ENCODE data around the gene FARS2.
A peak's percentile ranks its signal among the peaks of the same experiment; 100 is the strongest.
"Not testable (repeated sequence)": the region's sequence is repeated elsewhere in the genome, so short reads cannot be mapped to it uniquely, and the experiment has no call there.

Gene FARS2

GRCh38 chr6:5674141-5674540 lies 412.8 kb downstream of the FARS2 start:
- DNase-seq = no peak

DNA sequence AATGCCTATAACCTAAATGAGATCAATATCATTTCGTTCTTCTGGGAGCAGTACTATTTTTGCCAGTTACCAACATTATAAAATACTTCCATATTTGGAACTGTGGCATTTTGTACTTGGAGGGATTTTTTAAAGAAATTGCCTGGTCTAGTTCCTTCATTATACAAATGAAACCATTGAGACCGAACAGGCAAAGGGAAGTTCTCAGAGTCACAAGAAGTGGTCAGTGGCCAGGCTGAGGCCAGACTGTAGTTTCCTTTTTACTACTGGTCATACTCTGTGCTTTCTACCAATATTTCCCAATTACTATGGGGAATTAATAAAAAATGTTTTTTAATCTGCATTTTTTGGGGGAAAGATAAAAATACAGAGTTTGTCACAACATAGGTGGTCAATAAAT lies 413.4 kb downstream of the FARS2 start:
- no peak for DNase-seq

DNA sequence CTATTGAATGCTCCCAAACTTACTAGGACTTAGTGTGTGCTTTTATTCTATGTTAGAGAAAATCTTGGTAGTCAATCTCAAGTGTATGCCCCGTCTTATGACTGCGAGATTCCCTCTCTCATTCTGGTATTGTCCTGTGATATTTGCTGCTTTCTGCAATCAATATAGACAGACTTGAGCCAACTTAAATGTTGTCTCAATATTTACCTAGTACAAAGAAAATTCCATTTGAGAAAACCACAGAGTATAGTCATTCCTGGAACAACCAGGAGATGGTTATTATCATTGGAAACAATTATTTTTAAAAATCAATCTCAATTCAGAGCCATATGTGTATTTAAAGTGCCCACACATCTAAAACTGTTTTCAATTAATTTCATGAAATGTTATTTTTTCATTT lies 415.4 kb downstream of the FARS2 start:
- no peak for DNase-seq

GRCh38 chr6:5677219-5678000 lies 416.1 kb downstream of the FARS2 start:
- DNase-seq = peak; percentile 52

DNA sequence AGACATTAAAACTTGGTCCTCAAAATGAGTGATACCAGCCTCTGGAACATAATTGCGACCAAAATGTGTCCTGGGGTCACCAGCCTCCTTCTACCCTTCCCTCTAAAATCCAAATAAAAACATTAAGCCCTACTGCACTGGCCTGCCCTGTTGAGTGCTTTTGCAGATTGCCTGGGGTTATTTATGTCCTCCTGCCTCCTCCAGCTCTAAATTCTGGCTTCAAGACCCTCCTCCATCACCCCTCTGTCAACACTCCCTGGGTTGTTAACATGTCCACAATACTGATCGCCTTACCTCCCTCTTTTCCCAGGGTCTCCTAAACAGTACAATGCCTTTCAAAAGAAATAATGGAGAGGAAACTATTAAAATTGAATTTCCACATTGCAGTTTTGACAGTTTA lies 418.0 kb downstream of the FARS2 start:
- DNase-seq = no peak

DNA sequence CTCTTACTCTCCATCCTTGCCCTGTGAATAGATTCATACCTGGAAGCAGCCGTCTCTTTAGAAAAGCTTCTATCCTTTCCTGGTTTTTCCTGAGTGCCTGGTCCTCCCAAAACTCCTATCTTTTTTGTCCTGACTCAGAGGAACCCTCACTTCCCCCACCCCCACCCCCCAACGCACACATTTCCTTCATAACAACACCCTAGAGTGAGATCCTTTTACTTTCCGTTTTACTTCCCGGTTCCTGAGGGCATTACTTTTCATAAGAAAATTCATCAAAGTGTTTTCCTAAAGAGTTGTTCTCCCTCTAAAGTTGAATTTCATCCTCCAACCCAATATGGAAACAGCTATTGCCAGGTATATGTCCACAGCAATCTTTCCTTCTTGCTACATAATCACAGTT lies 418.4 kb downstream of the FARS2 start:
- no peak for DNase-seq

- DNase-seq = no peak
These were observed 418.8 kb downstream of the FARS2 start for GRCh38 chr6:5680095-5680494.

- DNase-seq = no peak
These were observed 420.2 kb downstream of the FARS2 start for GRCh38 chr6:5681480-5681879.

DNA sequence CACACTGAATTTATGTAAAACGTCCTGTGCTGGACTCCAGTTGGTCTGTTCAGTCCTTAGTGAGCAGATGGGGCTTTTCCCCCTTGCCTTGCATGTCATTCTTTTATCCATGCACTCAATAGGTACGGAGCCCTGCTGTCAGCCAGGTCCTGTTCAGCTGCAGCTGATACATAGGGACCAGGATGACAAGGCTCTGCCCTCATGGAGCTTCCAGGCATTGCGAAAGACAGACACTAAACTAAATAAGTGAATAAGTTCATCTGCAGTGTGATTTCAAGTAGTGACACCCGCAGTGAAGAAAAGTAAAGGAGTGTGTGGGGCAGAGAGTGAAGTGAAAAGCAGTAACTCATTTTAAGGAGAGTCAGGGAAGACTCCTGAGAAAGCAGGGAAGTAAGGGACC lies 421.2 kb downstream of the FARS2 start:
- DNase-seq = no peak

GRCh38 chr6:5683747-5684146 lies 422.4 kb downstream of the FARS2 start:
- DNase-seq = not testable (repeated sequence)

- no peak for DNase-seq
These were observed 423.2 kb downstream of the FARS2 start for GRCh38 chr6:5684320-5685053.

- no peak for DNase-seq
These were observed 432.2 kb downstream of the FARS2 start for GRCh38 chr6:5693225-5694145.

GRCh38 chr6:5695260-5696245 lies 434.2 kb downstream of the FARS2 start:
- DNase-seq = no peak

- no peak for DNase-seq
These were observed 436.2 kb downstream of the FARS2 start for GRCh38 chr6:5697508-5697907.

DNA sequence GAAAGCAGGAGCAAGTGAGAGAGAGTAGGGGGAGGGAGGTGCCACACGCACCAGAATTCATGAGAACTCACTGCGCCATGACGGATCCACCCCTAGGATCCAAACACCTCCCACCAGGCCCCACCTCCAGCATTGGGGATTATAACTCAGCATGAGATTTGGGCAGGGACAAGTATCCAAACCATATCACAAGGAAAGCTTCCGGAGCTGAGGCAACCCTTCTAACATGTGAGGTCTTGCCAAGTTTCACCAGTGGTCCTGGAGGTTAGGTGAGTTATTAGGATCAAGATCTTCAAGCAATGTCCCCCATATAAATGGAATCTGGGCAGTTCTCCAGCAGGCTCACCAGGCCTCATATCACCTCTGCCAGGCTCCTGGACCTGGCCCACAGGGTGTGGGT lies 437.0 kb downstream of the FARS2 start:
- DNase-seq = no peak

DNA sequence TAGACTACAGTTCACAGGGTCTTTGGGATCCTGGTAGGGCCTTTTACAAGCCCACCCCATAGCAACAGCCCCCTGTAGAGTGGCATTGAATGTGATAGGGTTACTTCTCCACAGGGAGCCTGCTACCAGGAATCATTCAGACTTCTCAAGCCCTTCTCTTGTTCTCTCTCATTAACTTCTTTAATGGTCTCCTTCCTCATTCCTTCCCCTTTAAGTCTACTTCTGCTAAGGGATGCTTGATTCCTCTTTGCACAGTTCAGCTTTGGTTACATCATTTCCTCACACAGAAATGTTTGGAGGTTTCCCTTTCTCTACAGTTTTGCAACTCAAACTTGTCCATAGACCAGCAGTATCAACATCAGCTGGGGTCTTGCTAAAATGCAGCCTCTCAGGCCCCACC lies 437.8 kb downstream of the FARS2 start:
- not testable (repeated sequence) for DNase-seq

DNA sequence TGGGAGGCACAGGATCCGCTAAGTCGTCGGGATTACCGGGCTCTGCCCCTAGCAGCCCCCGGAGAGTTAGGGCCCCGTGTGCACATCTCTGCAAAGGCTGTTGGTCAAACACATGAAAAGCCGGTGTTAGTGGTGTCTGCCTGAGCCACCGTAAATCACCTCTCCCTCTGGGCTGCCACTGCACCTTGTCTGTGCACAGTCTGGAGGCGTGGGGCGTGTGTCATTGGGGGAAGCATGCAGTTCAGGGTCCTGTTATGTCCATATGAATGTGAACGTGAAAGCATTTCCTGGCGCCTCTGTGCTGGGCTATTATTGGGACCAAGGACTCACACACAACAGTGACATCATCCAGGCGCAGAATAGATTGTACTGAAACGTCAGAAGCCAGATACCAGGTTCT lies 439.9 kb downstream of the FARS2 start:
- DNase-seq = no peak

GRCh38 chr6:5704708-5705107 lies 443.4 kb downstream of the FARS2 start:
- no peak for DNase-seq

DNA sequence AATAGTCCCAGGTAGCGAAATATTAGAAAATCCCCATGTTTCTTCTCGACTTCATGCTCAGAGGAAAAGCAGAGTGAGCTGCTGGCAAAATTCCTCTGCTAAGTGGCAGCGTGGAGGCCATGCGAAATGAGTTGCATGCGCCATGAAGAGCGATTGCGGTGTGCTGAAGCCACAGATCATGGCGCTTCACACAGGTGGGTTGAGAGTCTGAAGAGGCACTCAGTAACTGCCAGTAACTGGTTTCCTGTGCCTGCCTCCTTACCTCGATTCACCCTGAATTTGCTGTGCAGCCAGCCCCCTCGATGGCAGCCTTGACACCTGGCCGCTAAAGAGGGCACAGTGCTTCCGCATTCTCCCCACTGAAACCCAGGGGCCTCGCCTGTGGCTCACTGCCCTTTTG lies 443.9 kb downstream of the FARS2 start:
- no peak for DNase-seq

- no peak for DNase-seq
These were observed 445.1 kb downstream of the FARS2 start for GRCh38 chr6:5706124-5707033.

All from DMS79 (cell line).